Lower leg skin (tissue), 4 donors: ENCODE results near the gene ZNF148. TPM values are rescaled to one million over a fixed set of nuclear protein-coding genes. Genes with fewer than 3 reads are reported as not detected.

Source experiments
- DNase-seq, 2 donors: peaks; one replicate each; pipeline ENCODE4 v3.0.0-alpha.2; 2019; ENCODE audit warnings: low spot score in 2 of 2
- H3K4me3 ChIP-seq: fragments of 200-600 bp; sonication (generic); 2 replicates; pipeline ENCODE4 v1.5.1; 2017; ENCODE audit warnings: mild to moderate bottlenecking, low read depth; ENCODE audit not compliant: poor library complexity, severe bottlenecking
- POLR2A ChIP-seq, 2 donors: fragments of 450-650 bp; IDR thresholded peaks; one replicate each; pipeline ENCODE4 v1.6.1; 2016 to 2017; ENCODE audit warnings: antibody characterized with exemption in 2 of 2, mild to moderate bottlenecking in 1 of 2, moderate library complexity in 1 of 2
- WGBS, 2 donors: methylation state at CpG; one replicate each; pipeline ENCODE4 v1.1.5; 2018; 5-methylcytosine and 5-hydroxymethylcytosine counted together
- intact Hi-C: fragments of 100-400 bp; cut with DNase I; formaldehyde crosslinking; loops from one replicate; pipeline ENCODE4 v1.15.0; 2023; ENCODE audit warnings: low total_unique reads
- total RNA-seq, 4 donors: library from RNA; depleted of rRNA; stranded (reverse); fragments of >200 nt; gene quantifications; one replicate each; pipeline ENCODE4 v1.1.0, GENCODE V29; 2016
- TF ChIP-seq, protein P1 (sequence below), 3 donors: fragments of 450-650 bp; IDR thresholded peaks; one replicate each; pipeline ENCODE4 v1.5.1; 2016; ENCODE audit warnings: antibody characterized with exemption in 3 of 3, mild to moderate bottlenecking in 3 of 3, moderate library complexity in 2 of 3

The ZNF148 gene
- total RNA-seq, 4 donors from 2014 or later: 14.6 to 24.6 (median 17.7) TPM

DNA sequence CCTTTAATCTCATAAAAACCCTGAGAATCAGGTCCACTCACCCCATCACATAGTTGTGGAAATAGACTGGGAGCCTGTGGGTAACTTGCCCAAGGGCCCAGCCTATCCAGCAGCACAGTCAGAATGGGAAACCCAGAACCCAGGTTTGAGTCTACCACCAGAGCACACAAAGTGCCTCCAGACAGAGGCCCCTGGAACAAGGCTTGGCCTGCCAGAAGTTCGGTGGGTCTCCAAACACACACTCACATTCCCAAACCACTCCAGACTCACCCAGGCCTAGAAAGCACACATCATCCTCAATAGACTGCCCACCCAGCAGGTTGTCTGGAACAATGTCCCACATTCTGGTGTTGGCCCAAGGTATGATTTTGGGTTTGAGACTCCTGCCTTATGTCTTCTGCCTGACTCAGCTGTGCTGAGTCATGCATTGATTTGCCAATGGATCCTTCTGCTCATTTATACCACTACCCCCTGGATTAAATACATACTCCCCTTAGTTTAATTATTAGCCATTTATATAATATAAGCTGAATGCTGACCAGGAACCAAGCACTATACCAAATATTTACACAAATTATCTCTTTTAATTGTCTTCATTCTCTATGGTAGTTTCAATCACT, 167.1 kb downstream of the ZNF148 start:
- no peak for TF ChIP-seq POLR2A (IDR thresholded peaks at IDR 0.05)
- TF ChIP-seq, protein P1, sequence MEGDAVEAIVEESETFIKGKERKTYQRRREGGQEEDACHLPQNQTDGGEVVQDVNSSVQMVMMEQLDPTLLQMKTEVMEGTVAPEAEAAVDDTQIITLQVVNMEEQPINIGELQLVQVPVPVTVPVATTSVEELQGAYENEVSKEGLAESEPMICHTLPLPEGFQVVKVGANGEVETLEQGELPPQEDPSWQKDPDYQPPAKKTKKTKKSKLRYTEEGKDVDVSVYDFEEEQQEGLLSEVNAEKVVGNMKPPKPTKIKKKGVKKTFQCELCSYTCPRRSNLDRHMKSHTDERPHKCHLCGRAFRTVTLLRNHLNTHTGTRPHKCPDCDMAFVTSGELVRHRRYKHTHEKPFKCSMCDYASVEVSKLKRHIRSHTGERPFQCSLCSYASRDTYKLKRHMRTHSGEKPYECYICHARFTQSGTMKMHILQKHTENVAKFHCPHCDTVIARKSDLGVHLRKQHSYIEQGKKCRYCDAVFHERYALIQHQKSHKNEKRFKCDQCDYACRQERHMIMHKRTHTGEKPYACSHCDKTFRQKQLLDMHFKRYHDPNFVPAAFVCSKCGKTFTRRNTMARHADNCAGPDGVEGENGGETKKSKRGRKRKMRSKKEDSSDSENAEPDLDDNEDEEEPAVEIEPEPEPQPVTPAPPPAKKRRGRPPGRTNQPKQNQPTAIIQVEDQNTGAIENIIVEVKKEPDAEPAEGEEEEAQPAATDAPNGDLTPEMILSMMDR (IDR thresholded peaks at IDR 0.05): no peak
- intact Hi-C loops: no loop called here
- WGBS, 2 donors: 89 to 100% methylated on average over 1 of the region's 1 CpG
- H3K4me3 ChIP-seq: no peak overlapping the region
- DNase-seq: peak in 1 of 2 donors; percentile 21

DNA sequence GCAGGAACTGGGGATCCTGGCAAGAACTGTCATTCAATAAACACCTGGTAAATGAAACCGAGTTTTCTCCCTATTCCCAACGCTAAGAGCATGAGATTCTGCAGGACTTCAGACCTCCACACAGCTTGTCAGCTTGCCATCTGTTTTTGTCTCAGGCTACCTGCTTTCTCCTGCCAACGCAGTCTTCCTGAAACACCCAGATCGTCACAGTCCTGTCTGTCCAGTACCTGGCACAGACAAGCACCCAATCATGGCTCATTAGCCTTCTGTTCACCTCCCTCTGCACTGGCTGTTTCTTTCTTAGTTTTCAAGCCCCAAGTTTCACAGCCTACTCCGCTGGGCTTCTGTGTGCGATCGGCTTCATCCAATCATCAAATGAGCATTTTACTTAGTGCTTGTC, 167.6 kb downstream of the ZNF148 start:
- peak in 1 of 2 donors; percentile 32 for DNase-seq

DNA sequence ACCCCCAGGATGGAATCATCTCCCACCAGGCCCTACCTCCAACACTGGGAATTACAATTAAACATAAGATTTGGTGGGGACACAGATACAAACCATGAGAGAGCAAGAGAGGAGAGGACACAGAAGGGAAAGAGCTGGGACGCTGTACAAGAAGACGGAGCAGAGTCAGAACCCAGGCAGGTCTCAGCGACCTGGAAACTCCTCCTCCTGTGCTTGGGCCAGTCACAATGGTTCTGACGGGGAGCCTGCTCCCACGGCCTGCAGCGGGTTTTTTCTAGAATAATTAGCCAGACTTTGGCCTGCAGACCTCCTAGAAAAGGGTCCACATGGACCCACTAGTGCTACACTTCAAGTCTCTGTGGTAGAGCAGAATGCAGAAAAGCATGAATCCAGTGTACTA, 168.2 kb downstream of the ZNF148 start:
- intact Hi-C loops: no loop called here
- H3K4me3 ChIP-seq: no peak overlapping the region
- peak in 1 of 2 donors; percentile 64 for DNase-seq
- TF ChIP-seq, protein P1 (IDR thresholded peaks at IDR 0.05): no peak
- no peak for TF ChIP-seq POLR2A (IDR thresholded peaks at IDR 0.05)
- WGBS, 2 donors: 77 to 80% methylated on average over 6 of the region's 6 CpGs

More for the DNA sequence above, 167.6 kb downstream of the ZNF148 start:
- TF ChIP-seq, protein P1 (IDR thresholded peaks at IDR 0.05): no peak
- no peak for TF ChIP-seq POLR2A (IDR thresholded peaks at IDR 0.05)
- 74 to 83% methylated on average over 7 of the region's 7 CpGs for WGBS, 2 donors
- no peak overlapping the region for H3K4me3 ChIP-seq
- intact Hi-C loops: no loop called here

DNA sequence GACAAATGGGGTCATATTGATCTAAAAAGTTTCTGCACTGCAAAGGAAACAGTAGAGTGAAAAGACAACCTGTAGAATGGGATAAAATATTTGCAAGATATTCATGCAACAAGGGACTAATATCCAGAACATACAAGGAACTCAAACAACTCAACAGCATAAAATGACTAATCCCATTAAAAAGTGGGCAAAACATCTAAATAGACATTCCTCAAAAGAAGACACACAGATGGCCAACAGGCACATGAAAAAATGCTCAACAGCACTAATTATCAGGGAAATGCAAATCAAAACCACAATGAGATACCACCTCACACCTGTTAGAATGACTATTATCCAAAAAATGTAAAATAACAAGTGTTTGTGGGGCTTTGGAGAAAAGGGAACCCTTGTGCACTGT, 171.4 kb downstream of the ZNF148 start:
- H3K4me3 ChIP-seq: no peak overlapping the region
- no peak for DNase-seq
- TF ChIP-seq, protein P1 (IDR thresholded peaks at IDR 0.05): no peak
- no peak for TF ChIP-seq POLR2A (IDR thresholded peaks at IDR 0.05)
- intact Hi-C loops: no loop called here

DNA sequence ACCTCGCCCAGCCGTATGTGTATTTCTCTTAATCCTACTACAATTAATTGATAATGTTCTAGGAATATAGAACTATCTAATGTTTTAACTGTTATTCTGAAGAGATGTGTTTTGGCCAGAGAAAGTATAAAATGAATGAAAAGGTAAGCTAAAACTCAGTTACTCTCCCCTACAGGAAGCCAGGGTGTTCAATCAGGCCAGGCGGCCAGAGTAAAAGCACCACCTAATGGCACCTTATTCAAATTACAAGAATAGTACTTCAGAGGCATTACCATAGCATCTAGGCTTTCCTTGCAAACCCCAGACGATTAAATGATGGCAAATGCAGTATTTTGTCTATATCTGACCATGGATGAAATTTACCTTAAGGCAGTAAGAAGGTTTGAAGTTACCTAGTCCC, 172.9 kb downstream of the ZNF148 start:
- no peak overlapping the region for H3K4me3 ChIP-seq
- 89 to 93% methylated on average over 4 of the region's 4 CpGs for WGBS, 2 donors
- intact Hi-C loops: no loop called here
- no peak for TF ChIP-seq POLR2A (IDR thresholded peaks at IDR 0.05)
- DNase-seq: no peak

DNA sequence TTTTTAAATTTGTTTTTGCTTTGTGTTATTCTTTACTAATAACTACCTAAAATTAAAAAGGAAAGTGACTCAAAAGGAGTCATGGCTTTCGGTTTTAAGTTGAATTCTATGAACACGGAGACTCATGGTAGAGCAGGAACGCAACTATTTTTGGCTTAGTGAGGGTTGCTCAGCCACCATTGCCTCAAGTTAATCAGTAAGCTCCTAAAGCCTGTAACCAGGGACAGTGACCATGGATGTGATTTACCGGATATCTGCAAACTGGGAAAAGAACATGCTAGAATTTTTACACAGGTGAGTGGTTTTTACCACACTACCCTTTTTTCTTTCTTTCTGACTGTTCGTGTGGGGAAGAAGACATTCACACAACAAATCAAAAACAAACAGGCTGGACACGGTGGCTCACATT, 174.4 kb downstream of the ZNF148 start:
- H3K4me3 ChIP-seq: no peak overlapping the region
- 89 to 90% methylated on average over 6 of the region's 6 CpGs for WGBS, 2 donors
- DNase-seq: no peak
- intact Hi-C loops: no loop called here
- TF ChIP-seq, protein P1 (IDR thresholded peaks at IDR 0.05): no peak
- no peak for TF ChIP-seq POLR2A (IDR thresholded peaks at IDR 0.05)
